HG02943 (cell line): ENCODE data around the gene TAF1B.

ENCODE experiments used
- ATAC-seq: cut with Tn5 transposase; IDR thresholded peaks from one replicate; pipeline ENCODE4 v1.9.1; 2021; ENCODE audit warnings: mild to moderate bottlenecking, low read depth, moderate library complexity; ENCODE audit not compliant: unreplicated experiment

TAF1B gene

GRCh38 chr2:9877726-9878125 lies 34.5 kb downstream of the TAF1B start:
- no peak for ATAC-seq

GRCh38 chr2:9879455-9880194 lies 36.4 kb downstream of the TAF1B start:
- no peak for ATAC-seq

GRCh38 chr2:9883897-9884296 lies 40.6 kb downstream of the TAF1B start:
- ATAC-seq = no peak

- no peak for ATAC-seq
These were observed 41.2 kb downstream of the TAF1B start for GRCh38 chr2:9884436-9884835.

GRCh38 chr2:9885036-9885684 lies 41.9 kb downstream of the TAF1B start:
- ATAC-seq = no peak

GRCh38 chr2:9887513-9887912 lies 44.2 kb downstream of the TAF1B start:
- no peak for ATAC-seq

GRCh38 chr2:9889812-9890261 lies 46.6 kb downstream of the TAF1B start:
- ATAC-seq = no peak

- ATAC-seq = no peak
These were observed 49.0 kb downstream of the TAF1B start for GRCh38 chr2:9892236-9892635.

- no peak for ATAC-seq
These were observed 52.7 kb downstream of the TAF1B start for GRCh38 chr2:9895669-9896590.

GRCh38 chr2:9897331-9897737 lies 54.1 kb downstream of the TAF1B start:
- no peak for ATAC-seq

- ATAC-seq = no peak
These were observed 54.6 kb downstream of the TAF1B start for GRCh38 chr2:9897846-9898245.

GRCh38 chr2:9905413-9905812 lies 62.1 kb downstream of the TAF1B start:
- ATAC-seq = no peak

- no peak for ATAC-seq
These were observed 64.1 kb downstream of the TAF1B start for GRCh38 chr2:9907402-9907801.

- no peak for ATAC-seq
These were observed 65.4 kb downstream of the TAF1B start for GRCh38 chr2:9908639-9909038.

- no peak for ATAC-seq
These were observed 65.8 kb downstream of the TAF1B start for GRCh38 chr2:9909106-9909505.

GRCh38 chr2:9910699-9911098 lies 67.4 kb downstream of the TAF1B start:
- ATAC-seq = no peak

- no peak for ATAC-seq
These were observed 69.2 kb downstream of the TAF1B start for GRCh38 chr2:9912468-9912867.

- peak; percentile 86 for ATAC-seq
These were observed 71.3 kb downstream of the TAF1B start for GRCh38 chr2:9914384-9915065.

GRCh38 chr2:9918275-9918674 lies 75.0 kb downstream of the TAF1B start:
- no peak for ATAC-seq

- ATAC-seq = no peak
These were observed 76.2 kb downstream of the TAF1B start for GRCh38 chr2:9919512-9919911.
